ENCODE measurements around the gene PTPRA.

GRCh38 chr20:2834401-2835110 is 38.7 kb upstream of the PTPRA start:
- TF ChIP-seq CTCF (IDR thresholded peaks at IDR 0.05; ENCODE audit: low read depth, low read length), result no peak
- no peak for TF ChIP-seq POLR2A (IDR thresholded peaks at IDR 0.05; ENCODE audit: extremely low read depth, insufficient read length)
- no peak for TF ChIP-seq MAX (IDR thresholded peaks at IDR 0.05; ENCODE audit: low read depth, low read length)
- no peak for TF ChIP-seq MYC (IDR thresholded peaks at IDR 0.05; ENCODE audit: low read depth, low read length)
